Measurements from ENCODE around the gene MMP3.
"Not testable (repeated sequence)": the region's sequence is repeated elsewhere in the genome, so short reads cannot be mapped to it uniquely, and the experiment has no call there.

Gene MMP3

DNA sequence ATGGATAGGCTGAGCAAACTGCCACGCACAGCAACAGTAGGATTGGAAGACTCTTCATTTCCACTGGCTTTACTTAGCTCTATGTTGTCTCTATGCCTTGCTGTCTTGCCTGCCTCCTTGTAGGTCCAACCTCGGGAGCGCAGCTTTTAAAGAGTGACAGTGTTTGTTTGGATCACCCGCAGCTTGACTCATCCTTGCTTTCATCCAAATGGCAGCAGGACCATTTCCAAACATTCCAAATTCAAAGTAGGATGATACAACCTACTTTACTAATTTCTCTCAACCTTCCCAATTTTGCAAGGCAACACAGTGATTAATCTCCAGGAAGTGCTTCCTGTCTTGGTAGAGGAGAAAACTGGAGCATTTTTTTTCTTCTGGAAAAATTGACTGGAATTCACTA lies at the start of gene MMP3:
MMP3 (minus strand) TSS at position 121 of the 400 bp plus-strand sequence; CDS start at position 58, 63 bp downstream.
- DNase-seq: no peak

DNA sequence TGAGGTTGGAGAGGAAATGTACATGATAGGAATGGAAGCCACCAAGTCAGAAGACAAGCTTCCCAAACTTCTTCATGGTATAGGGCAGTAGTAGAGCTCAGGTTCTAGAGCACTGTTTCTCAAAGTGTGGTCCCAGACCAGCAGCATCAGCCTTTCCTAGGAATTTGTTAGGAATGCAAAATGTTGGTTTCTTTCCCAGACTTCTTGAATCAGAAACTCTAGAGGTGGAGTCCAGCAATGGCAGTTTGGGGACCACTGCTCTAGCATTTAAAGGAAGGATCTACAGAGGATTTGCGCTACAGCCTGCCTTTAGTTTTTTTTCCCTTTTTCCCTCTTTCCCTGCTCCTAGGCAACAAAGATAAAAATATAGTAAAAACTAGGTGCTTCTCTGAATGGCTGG lies 48.3 kb upstream of the MMP3 start:
- no peak for DNase-seq

- DNase-seq: no peak
Observed at GRCh38 chr11:102886999-102887398, 43.6 kb upstream of the MMP3 start.

GRCh38 chr11:102883141-102883540 lies 39.7 kb upstream of the MMP3 start:
- DNase-seq: no peak

DNA sequence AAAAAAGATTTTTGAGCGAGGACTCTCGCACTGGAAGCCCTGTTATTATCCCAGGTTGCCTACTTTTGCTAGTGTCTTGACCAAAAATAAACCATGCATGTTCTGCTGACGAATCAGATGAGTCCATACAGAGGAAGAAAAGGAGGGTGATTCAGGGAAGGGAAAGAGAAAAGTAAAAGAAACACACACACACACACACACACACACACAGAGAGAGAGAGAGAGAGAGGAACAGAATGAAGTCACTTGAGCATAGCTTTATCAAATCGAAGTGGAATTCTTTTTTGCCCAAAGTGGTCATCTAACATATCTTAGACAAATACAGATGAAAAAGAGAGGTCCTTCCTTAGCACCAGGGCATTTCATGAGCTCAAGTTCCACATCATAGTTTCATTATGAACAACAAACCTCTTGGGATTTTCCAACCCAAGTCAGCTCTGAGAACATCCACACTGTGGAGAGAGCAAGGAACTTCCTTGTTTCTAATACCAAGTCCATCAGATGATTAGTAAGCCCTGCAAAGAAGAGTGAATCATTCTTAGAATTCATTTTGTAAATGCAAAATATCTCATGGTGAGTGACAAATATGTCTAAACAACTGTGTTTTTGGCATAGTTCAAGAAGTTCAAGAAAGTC lies 39.1 kb upstream of the MMP3 start:
- no peak for DNase-seq

- DNase-seq: no peak
Observed at GRCh38 chr11:102879801-102880200, 36.4 kb upstream of the MMP3 start.

DNA sequence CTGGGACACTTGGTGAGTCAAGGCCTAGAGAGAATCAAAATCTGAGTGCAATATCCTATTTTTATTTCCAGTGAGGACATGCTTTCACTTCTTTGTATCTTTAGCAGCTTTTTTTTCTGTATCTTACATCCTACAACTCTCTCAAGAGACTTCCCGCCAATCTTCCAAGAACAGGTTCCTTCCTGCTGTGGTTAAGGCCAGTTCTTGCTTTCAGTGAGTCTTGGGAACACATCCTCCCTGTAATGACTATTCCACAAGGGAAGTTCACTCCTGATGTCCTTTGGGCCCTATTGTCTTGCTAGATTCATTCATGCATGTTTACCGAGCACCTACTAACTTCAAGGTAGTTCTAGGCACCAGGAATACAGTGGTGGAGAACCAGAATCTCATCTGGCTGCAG lies 35.2 kb upstream of the MMP3 start:
- no peak for DNase-seq

GRCh38 chr11:102874852-102875251 lies 31.4 kb upstream of the MMP3 start, which contains the start of gene MMP12:
TSS of gene MMP12 (minus strand) at chr11:102874982. CDS start at chr11:102874937, 45 bp downstream.
- no peak for DNase-seq

- not testable (repeated sequence) for DNase-seq
Observed at GRCh38 chr11:102869354-102869964, 26.1 kb upstream of the MMP3 start.

GRCh38 chr11:102868339-102868738 lies 24.9 kb upstream of the MMP3 start:
- DNase-seq: no peak

- DNase-seq: no peak
Observed at GRCh38 chr11:102864724-102865123, 21.3 kb upstream of the MMP3 start.

DNA sequence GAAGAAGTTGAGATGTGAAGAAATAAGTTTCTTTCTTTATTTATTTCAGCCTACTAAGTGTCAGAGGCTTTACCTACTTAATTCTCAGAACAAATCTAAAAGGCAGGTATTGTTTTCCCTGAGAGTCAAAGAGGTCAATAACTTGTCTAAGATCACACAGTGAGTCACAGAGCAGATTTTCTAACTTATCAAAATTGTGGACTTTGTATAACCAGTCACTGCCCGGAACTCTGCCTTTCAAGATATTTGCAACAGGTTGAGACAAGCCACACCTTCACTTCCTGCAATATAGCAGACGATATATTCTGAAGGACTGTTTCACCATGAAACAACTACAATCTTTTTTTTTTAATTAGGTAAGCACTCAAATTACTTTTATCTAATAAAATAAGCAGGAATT lies 10.5 kb upstream of the MMP3 start:
- DNase-seq: no peak

- DNase-seq: no peak
Observed at GRCh38 chr11:102853055-102853454, 9.6 kb upstream of the MMP3 start.

- no peak for DNase-seq
Observed at GRCh38 chr11:102850973-102851745, 7.8 kb upstream of the MMP3 start.

GRCh38 chr11:102849311-102849710 lies 5.9 kb upstream of the MMP3 start:
- DNase-seq: no peak

GRCh38 chr11:102846292-102846691 lies 2.9 kb upstream of the MMP3 start:
- no peak for DNase-seq

GRCh38 chr11:102842930-102843329 lies 479 bp downstream of the MMP3 start:
- no peak for DNase-seq

- no peak for DNase-seq
Observed at GRCh38 chr11:102840018-102840417, 3.4 kb downstream of the MMP3 start.

DNA sequence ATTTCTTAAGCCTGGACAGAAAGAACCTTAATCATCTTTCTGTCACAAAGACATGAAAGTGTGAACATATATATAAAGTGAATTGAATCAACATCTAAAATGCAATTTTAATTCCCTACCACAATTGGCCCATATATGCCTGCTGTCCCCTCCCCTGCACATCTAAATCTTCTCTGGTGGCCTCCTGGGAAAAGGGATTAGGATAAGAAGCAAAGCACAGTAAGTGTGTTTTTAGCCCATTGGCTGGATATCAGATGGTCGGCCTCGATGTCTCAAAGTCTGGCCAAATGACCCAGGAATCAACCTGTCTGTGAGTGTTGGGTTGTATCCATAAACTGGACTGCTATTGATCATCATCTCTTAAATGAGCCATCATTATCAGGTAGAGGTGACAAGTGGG lies 5.8 kb downstream of the MMP3 start:
- no peak for DNase-seq

GRCh38 chr11:102837156-102837555 lies 6.3 kb downstream of the MMP3 start:
- no peak for DNase-seq

DNA sequence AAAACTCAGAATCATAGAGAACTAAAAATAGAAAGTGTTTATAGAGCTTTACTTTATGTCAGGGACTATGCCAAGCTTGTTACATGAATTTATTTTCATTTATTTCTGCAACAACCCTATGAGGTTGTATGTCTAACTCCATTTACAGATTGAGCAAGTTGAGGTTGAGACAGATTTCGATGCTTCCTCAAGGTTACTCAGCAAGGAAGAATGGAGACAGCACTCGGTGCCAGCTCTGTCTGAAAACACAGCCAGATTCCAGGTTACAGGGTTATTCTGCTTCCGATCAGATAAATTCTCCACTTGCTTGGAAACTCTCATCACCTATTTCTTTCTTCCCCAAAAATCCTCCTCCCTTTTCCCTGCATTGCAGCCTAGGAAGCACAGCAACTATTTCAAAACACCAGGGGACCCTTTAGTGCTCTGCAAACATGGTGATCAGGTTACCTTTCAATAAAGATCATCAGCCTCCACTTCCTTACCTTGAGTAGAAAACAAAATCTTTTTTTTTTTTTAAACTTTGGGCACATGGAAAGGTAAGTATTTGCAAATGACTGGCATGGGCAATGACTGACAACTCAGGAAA lies 7.0 kb downstream of the MMP3 start:
- no peak for DNase-seq

DNA sequence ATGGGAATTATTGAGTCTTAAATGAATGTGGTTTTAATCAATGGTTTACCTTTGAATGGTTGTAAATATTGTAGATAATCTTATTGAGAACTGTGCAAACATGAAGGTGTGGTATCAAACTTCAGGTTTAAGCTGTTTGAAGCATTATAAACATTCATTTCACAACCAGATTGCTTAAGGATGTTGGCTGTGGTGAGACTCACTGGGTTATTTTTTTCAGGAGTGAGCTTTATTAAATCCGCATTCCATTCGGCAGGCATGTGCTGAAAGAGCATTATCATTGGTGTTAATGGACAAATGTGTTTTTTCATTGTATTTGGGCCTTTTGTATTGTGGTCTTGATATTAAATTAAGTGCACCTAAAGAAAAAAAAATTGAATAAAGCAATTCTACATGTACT lies 9.7 kb downstream of the MMP3 start:
- DNase-seq: no peak

DNA sequence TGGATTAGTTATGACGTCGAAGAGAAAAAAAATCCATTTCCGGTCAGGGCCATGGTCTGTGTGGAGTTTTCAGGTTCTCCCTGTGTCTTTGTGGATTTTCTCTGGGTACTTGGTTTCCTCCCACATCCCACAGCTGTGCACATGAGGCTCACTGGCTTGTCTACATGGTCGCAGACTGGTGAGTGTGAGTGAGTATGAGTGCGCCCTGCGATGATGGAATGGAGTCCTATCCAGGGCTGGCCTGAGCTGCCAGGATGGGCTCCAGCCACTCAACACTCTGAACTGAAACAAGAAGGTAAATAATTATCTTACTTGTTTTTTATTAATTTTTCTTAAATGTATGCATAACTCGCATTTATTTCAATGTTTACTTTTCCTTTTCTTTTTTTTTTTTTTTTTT lies 10.8 kb downstream of the MMP3 start:
- DNase-seq: no peak
